HCT116 (cell line): ENCODE results near the gene GPR39. TPM values are rescaled to one million over a fixed set of nuclear protein-coding genes. Genes with fewer than 3 reads are reported as not detected.

Source experiments
- ATAC-seq: fragments of 200-7000 bp; cut with Tn5 transposase; 2 replicates; pipeline ENCODE4 v1.9.1; 2020; ENCODE audit warnings: mild to moderate bottlenecking, moderate library complexity
- BruUV-seq: library from RNA; stranded (reverse); fragments of 400-500 nt; replicated peaks from 2 replicates; lab custom pipeline; 2021; lab: Mats Ljungman, UMichigan
- CTCF ChIA-PET: fragments of 300-600 bp; sonication (Branson Sonifier 250); formaldehyde crosslinking; loops from one replicate; lab custom pipeline; 2021; ENCODE audit warnings: antibody characterized with exemption; lab: Charles Lee
- POLR2A ChIA-PET: fragments of 300-600, 350-600 bp; sonication (Branson Sonifier 250); formaldehyde crosslinking; loops from one replicate; lab custom pipeline; 2021; ENCODE audit warnings: antibody characterized with exemption; lab: Charles Lee
- RAD21 ChIA-PET, 2 experiments: fragments of 300-600 bp; sonication (Branson Sonifier 250); formaldehyde crosslinking; loops; one replicate each; lab custom pipeline; 2023; ENCODE audit warnings: low total read pairs in 2 of 2; ENCODE audit not compliant: uncharacterized antibody in 2 of 2, unreplicated experiment in 2 of 2, low non-redundant PET in 1 of 2; lab: Charles Lee
- DNase-seq: peaks from one replicate; pipeline ENCODE4 v3.0.0-alpha.2; 2010; ENCODE audit warnings: low read depth, low spot score
- H2AFZ ChIP-seq: fragments of 200-600 bp; shearing (Covaris generic), sonication (generic); 2 replicates; pipeline ENCODE4 v1.6.1; 2017; ENCODE audit warnings: low read depth, mixed run types, mixed read lengths, antibody characterized with exemption, low read length; ENCODE audit not compliant: poor library complexity, severe bottlenecking
- H3K27ac ChIP-seq: 2 replicates; pipeline ENCODE4 v1.5.1; 2012; ENCODE audit warnings: low read depth, low read length
- H3K27me3 ChIP-seq: fragments of 200-600 bp; sonication (generic); 2 replicates; pipeline ENCODE4 v1.6.1; 2016; ENCODE audit warnings: mixed run types, low read length, mixed read lengths; ENCODE audit not compliant: insufficient read depth
- H3K36me3 ChIP-seq, 2 experiments: fragments of 200-500 bp in 1 of 2; fragments of 200-600 bp in 1 of 2; sonication (Bioruptor generic) in 1 of 2; sonication (generic) in 1 of 2; 2 replicates each; pipeline versions ENCODE4 v1.5.1 to v1.6.1; 2014 to 2016; ENCODE audit warnings: low read length in 2 of 2, inconsistent platforms in 1 of 2, mixed read lengths in 1 of 2, mixed run types in 1 of 2; ENCODE audit not compliant: insufficient read depth in 2 of 2, control insufficient read depth in 1 of 2
- H3K4me1 ChIP-seq, 2 experiments: fragments of 200-600 bp in 1 of 2; sonication (generic) in 1 of 2; 2 replicates each; pipeline versions ENCODE4 v1.5.1 to v1.6.1; 2012 to 2017; ENCODE audit warnings: low read length in 2 of 2, inconsistent platforms in 1 of 2, mild to moderate bottlenecking in 1 of 2, mixed read lengths in 1 of 2, mixed run types in 1 of 2, moderate library complexity in 1 of 2; ENCODE audit not compliant: insufficient read depth in 2 of 2, control insufficient read depth in 1 of 2
- H3K4me2 ChIP-seq: fragments of 200-600 bp; sonication (generic); 2 replicates; pipeline ENCODE4 v1.6.1; 2017; ENCODE audit warnings: mixed run types, low read length, mixed read lengths
- H3K4me3 ChIP-seq, 2 experiments: fragments of 200-600 bp in 1 of 2; sonication (generic) in 1 of 2; replicated peaks in 1 of 2; 2 replicates each; pipeline ENCODE4 v1.5.1; 2011 to 2016; ENCODE audit warnings: low read length in 2 of 2, control low read depth in 1 of 2, low read depth in 1 of 2, mild to moderate bottlenecking in 1 of 2, mixed read lengths in 1 of 2, mixed run types in 1 of 2
- H3K79me2 ChIP-seq: fragments of 200-600 bp; sonication (generic); 2 replicates; pipeline ENCODE4 v1.6.1; 2017; ENCODE audit warnings: mild to moderate bottlenecking, mixed run types, low read length, moderate library complexity, mixed read lengths; ENCODE audit not compliant: insufficient read depth
- H3K9ac ChIP-seq: fragments of 200-600 bp; sonication (generic); 2 replicates; pipeline ENCODE4 v1.6.1; 2016; ENCODE audit warnings: low read length, mixed read lengths
- H3K9me2 ChIP-seq: fragments of 200-600 bp; sonication (generic), shearing (Covaris generic); 2 replicates; pipeline ENCODE4 v1.6.1; 2017; ENCODE audit warnings: mixed run types, mild to moderate bottlenecking, moderate library complexity; ENCODE audit not compliant: insufficient read depth
- H3K9me3 ChIP-seq, 2 experiments: fragments of 200-500 bp in 1 of 2; fragments of 200-600 bp in 1 of 2; sonication (Bioruptor generic) in 1 of 2; sonication (generic) in 1 of 2; 2 replicates each; pipeline ENCODE4 v1.6.1; 2014 to 2017; ENCODE audit warnings: low read length in 2 of 2, mixed read lengths in 2 of 2, inconsistent platforms in 1 of 2, low read depth in 1 of 2, mild to moderate bottlenecking in 1 of 2, mixed run types in 1 of 2, moderate library complexity in 1 of 2; ENCODE audit not compliant: control insufficient read depth in 1 of 2, insufficient read depth in 1 of 2
- H4K20me1 ChIP-seq: fragments of 200-600 bp; sonication (generic), shearing (Covaris generic); 2 replicates; pipeline ENCODE4 v1.6.1; 2017; ENCODE audit warnings: mixed run types, mild to moderate bottlenecking, moderate library complexity; ENCODE audit not compliant: insufficient read depth
- ATF3 ChIP-seq: IDR thresholded peaks from 2 replicates; pipeline ENCODE4 v1.6.1; 2012
- CBX3 ChIP-seq: IDR thresholded peaks from 2 replicates; pipeline ENCODE4 v1.6.1; 2012; ENCODE audit warnings: low read depth
- CEBPB ChIP-seq: IDR thresholded peaks from 2 replicates; pipeline ENCODE4 v1.6.1; 2012; ENCODE audit warnings: low read depth
- CTCF ChIP-seq, 3 experiments: fragments of 200-600 bp in 1 of 3; sonication (generic) in 1 of 3; IDR thresholded peaks in 2 of 3; conservative IDR thresholded peaks in 1 of 3; 2 replicates each; pipeline ENCODE4 v1.5.1; 2012 to 2017; ENCODE audit warnings: low read depth in 2 of 3, low read length in 2 of 3, antibody characterized with exemption in 1 of 3, borderline replicate concordance in 1 of 3, control low read depth in 1 of 3, mild to moderate bottlenecking in 1 of 3, mixed read lengths in 1 of 3, mixed run types in 1 of 3, moderate library complexity in 1 of 3; ENCODE audit not compliant: insufficient read depth in 1 of 3
- EGR1 ChIP-seq: IDR thresholded peaks from 2 replicates; pipeline ENCODE4 v1.6.1; 2012; ENCODE audit warnings: low read depth
- ELF1 ChIP-seq: IDR thresholded peaks from 2 replicates; pipeline ENCODE4 v1.6.1; 2012; ENCODE audit warnings: low read depth, borderline replicate concordance
- EZH2 ChIP-seq: fragments of 200-600 bp; sonication (generic); IDR thresholded peaks from 2 replicates; pipeline ENCODE4 v1.6.1; 2017; ENCODE audit warnings: antibody characterized with exemption, mixed run types
- EZH2phosphoT487 ChIP-seq: fragments of 200-600 bp; IDR thresholded peaks from 2 replicates; pipeline ENCODE4 v1.6.1; 2018; ENCODE audit warnings: antibody characterized with exemption, borderline replicate concordance
- FOSL1 ChIP-seq: IDR thresholded peaks from 2 replicates; pipeline ENCODE4 v1.6.1; 2012; ENCODE audit warnings: low read depth
- JUND ChIP-seq: IDR thresholded peaks from 2 replicates; pipeline ENCODE4 v1.6.1; 2012
- MAX ChIP-seq: IDR thresholded peaks from 2 replicates; pipeline ENCODE4 v1.6.1; 2012
- POLR2A ChIP-seq: IDR thresholded peaks from 2 replicates; pipeline ENCODE4 v1.7.0; 2011; ENCODE audit warnings: borderline replicate concordance; ENCODE audit not compliant: insufficient read depth, insufficient read length; ENCODE audit errors: extremely low read depth
- POLR2AphosphoS5 ChIP-seq: IDR thresholded peaks from 2 replicates; pipeline ENCODE4 v1.6.1; 2011; ENCODE audit warnings: mild to moderate bottlenecking, low read depth, low read length, moderate library complexity
- RAD21 ChIP-seq: IDR thresholded peaks from 2 replicates; pipeline ENCODE4 v1.6.1; 2012; ENCODE audit warnings: low read depth, mild to moderate bottlenecking
- SIN3A ChIP-seq: IDR thresholded peaks from 2 replicates; pipeline ENCODE4 v1.6.1; 2012; ENCODE audit warnings: low read depth
- TCF7L2 ChIP-seq: IDR thresholded peaks from 2 replicates; pipeline ENCODE4 v1.7.0; 2011; ENCODE audit warnings: borderline replicate concordance, inconsistent platforms; ENCODE audit not compliant: insufficient read depth, insufficient read length; ENCODE audit errors: extremely low read depth
- YY1 ChIP-seq: IDR thresholded peaks from 2 replicates; pipeline ENCODE4 v1.6.1; 2011; ENCODE audit warnings: low read length, low read depth, moderate library complexity, mild to moderate bottlenecking; ENCODE audit not compliant: insufficient replicate concordance; ENCODE audit errors: extremely low read depth
- ZBTB33 ChIP-seq: IDR thresholded peaks from 2 replicates; pipeline ENCODE4 v1.6.1; 2011; ENCODE audit warnings: mild to moderate bottlenecking, low read length, moderate library complexity; ENCODE audit not compliant: insufficient replicate concordance; ENCODE audit errors: extremely low read depth
- ZFX ChIP-seq: fragments of 450-650 bp; IDR thresholded peaks from 2 replicates; pipeline ENCODE4 v1.6.1; 2017
- ZNF274 ChIP-seq: fragments of 200-500 bp; sonication (Bioruptor generic); IDR thresholded peaks from 2 replicates; pipeline ENCODE4 v1.6.1; 2014; ENCODE audit warnings: mild to moderate bottlenecking, low read depth, low read length, inconsistent platforms
- intact Hi-C: fragments of 100-400 bp; cut with micrococcal nuclease; formaldehyde crosslinking; loops from 2 replicates; pipeline ENCODE4 v1.10.0; 2022
- total RNA-seq: library from RNA; stranded (reverse); gene quantifications from one replicate; pipeline ENCODE4 v1.2.1, GENCODE V29; 2021; ENCODE audit not compliant: unreplicated experiment

Gene GPR39
- total RNA-seq, 1 experiment from 2014 or later: 5.1 TPM

GRCh38 chr2:132668189-132668823 is 251.7 kb downstream of the GPR39 start:
- Histone ChIP-seq H3K79me2 (no peaks in the 10 kb centered on the region), H3K4me1 (peaks cover 10 to 18% of the 10 kb centered on the region in 2 experiments), H3K4me2 (no peak overlapping the region), H3K9me2 (no peaks in the 10 kb centered on the region), H3K36me3 (no peaks in the 10 kb centered on the region), H3K4me3 (no peak overlapping the region), H2AFZ (no peak overlapping the region), H3K9me3 (no peaks in the 10 kb centered on the region), H3K27me3 (peaks cover 59% of the 10 kb centered on the region), H3K9ac (no peak overlapping the region), H4K20me1 (no peaks in the 10 kb centered on the region), H3K27ac (no peak overlapping the region)
- ChIA-PET CTCF (no interaction called here), POLR2A (no interaction called here), RAD21 (no interaction called here)
- BruUV-seq: no TSS peak
- ATAC-seq: no peak
- DNase-seq: no peak
- intact Hi-C loops: no loop called here
- no peak for TF ChIP-seq EZH2phosphoT487
- TF ChIP-seq POLR2AphosphoS5: no peak
- TF ChIP-seq ELF1: no peak
- no peak for TF ChIP-seq CBX3
- no peak for TF ChIP-seq EZH2
- no peak for TF ChIP-seq JUND
- no peak for TF ChIP-seq SIN3A
- no peak for TF ChIP-seq FOSL1
- TF ChIP-seq EGR1: no peak
- TF ChIP-seq ZBTB33: no peak
- TF ChIP-seq ZNF274: no peak
- no peak for TF ChIP-seq RAD21
- no peak for TF ChIP-seq ZFX
- TF ChIP-seq POLR2A: no peak
- TF ChIP-seq CEBPB: no peak
- no peak for TF ChIP-seq ATF3
- no peak for TF ChIP-seq CTCF (IDR thresholded peaks at IDR 0.05 in 2 of 3, conservative IDR thresholded peaks at IDR 0.05 in 1 of 3; ENCODE audit: borderline replicate concordance in 1 of 3, insufficient read depth in 1 of 3, low read depth in 2 of 3, low read length in 2 of 3)
- no peak for TF ChIP-seq YY1
- TF ChIP-seq MAX: no peak
- no peak for TF ChIP-seq TCF7L2
- TF ChIP-seq, all 23 proteins: peak for 0
